ENCODE measurements around the gene GDF15.

Gene GDF15

DNA sequence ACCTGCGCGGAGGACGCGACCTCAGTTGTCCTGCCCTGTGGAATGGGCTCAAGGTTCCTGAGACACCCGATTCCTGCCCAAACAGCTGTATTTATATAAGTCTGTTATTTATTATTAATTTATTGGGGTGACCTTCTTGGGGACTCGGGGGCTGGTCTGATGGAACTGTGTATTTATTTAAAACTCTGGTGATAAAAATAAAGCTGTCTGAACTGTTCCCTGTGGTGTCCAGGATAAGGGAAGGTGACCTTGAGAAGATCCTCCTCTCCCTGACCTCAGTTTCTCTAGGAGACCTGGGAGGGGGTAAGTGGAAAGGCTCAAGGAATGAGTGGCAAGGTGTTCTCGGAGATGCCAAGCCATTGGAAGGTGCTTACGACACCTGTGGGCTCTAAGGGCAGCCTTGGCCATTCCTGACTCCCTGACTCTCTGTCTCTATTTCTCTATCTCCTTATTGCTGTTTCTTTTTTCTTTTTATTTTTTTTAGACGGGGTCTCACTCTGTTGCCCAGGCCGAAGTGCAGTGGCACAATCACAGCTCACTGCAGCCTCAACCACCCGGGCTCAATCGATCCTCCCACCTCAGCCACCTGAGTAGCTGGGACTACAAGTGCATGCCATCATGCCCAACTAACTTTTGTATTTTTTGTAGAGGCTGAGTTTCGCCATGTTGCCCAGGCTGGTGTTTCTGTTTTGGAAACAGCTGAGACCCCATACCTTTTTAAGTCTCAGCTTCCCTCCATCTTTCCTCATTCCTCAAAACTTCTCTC, 3.2 kb downstream of the GDF15 start:
- Histone ChIP-seq H3K4me3 (ENCODE audit: low read depth in 1 of 2, low read length in 2 of 2) (peak overlapping the region in 1 of 2 experiments; percentile 59; a peak in 2 of 4 replicates), H2AFZ (ENCODE audit: low read depth, low read length) (peak overlapping the region; percentile 57; the same call in 1 of the 2 replicates), H3K27ac (ENCODE audit: low read length) (no peak overlapping the region), H3K79me2 (ENCODE audit: insufficient read depth, low read length) (no peaks in the 10 kb centered on the region), H3K27me3 (ENCODE audit: insufficient read depth, low read length, poor library complexity) (peaks cover 11% of the 10 kb centered on the region), H3K9ac (ENCODE audit: low read depth, low read length) (peak overlapping the region; percentile 50), H4K20me1 (ENCODE audit: insufficient read depth, low read length) (no peaks in the 10 kb centered on the region), H3K4me2 (ENCODE audit: insufficient read depth, low read length) (peak overlapping the region; percentile 92), H3K4me1 (ENCODE audit: insufficient read depth, low read length) (peaks cover 15% of the 10 kb centered on the region), H3K36me3 (ENCODE audit: insufficient read depth, low read length) (no peaks in the 10 kb centered on the region), H3K9me3 (ENCODE audit: insufficient read depth, low read length, severe bottlenecking) (no peaks in the 10 kb centered on the region)
- ATAC-seq (ENCODE audit: insufficient read depth, low read depth) (no peak), DNase-seq (no peak)
- no peak for TF ChIP-seq EZH2 (IDR thresholded peaks at IDR 0.05; ENCODE audit: borderline replicate concordance, low read depth, low read length, severe bottlenecking)

- no peak for ATAC-seq (ENCODE audit: insufficient read depth, low read depth)
- Histone ChIP-seq H3K9me3 (ENCODE audit: insufficient read depth, low read length, severe bottlenecking) (no peaks in the 10 kb centered on the region), H3K27me3 (ENCODE audit: insufficient read depth, low read length, poor library complexity) (peaks cover 11% of the 10 kb centered on the region), H3K79me2 (ENCODE audit: insufficient read depth, low read length) (no peaks in the 10 kb centered on the region), H3K27ac (ENCODE audit: low read length) (no peak overlapping the region), H3K4me1 (ENCODE audit: insufficient read depth, low read length) (peaks cover 15% of the 10 kb centered on the region), H2AFZ (ENCODE audit: low read depth, low read length) (no peak overlapping the region), H4K20me1 (ENCODE audit: insufficient read depth, low read length) (no peaks in the 10 kb centered on the region), H3K9ac (ENCODE audit: low read depth, low read length) (no peak overlapping the region), H3K36me3 (ENCODE audit: insufficient read depth, low read length) (no peaks in the 10 kb centered on the region), H3K4me2 (ENCODE audit: insufficient read depth, low read length) (no peak overlapping the region), H3K4me3 (ENCODE audit: low read depth in 1 of 2, low read length in 2 of 2) (no peak overlapping the region)
- no peak for DNase-seq
- no peak for TF ChIP-seq EZH2 (IDR thresholded peaks at IDR 0.05; ENCODE audit: borderline replicate concordance, low read depth, low read length, severe bottlenecking)
- TF ChIP-seq, protein P1, sequence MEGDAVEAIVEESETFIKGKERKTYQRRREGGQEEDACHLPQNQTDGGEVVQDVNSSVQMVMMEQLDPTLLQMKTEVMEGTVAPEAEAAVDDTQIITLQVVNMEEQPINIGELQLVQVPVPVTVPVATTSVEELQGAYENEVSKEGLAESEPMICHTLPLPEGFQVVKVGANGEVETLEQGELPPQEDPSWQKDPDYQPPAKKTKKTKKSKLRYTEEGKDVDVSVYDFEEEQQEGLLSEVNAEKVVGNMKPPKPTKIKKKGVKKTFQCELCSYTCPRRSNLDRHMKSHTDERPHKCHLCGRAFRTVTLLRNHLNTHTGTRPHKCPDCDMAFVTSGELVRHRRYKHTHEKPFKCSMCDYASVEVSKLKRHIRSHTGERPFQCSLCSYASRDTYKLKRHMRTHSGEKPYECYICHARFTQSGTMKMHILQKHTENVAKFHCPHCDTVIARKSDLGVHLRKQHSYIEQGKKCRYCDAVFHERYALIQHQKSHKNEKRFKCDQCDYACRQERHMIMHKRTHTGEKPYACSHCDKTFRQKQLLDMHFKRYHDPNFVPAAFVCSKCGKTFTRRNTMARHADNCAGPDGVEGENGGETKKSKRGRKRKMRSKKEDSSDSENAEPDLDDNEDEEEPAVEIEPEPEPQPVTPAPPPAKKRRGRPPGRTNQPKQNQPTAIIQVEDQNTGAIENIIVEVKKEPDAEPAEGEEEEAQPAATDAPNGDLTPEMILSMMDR (IDR thresholded peaks at IDR 0.05; ENCODE audit: borderline replicate concordance, extremely low read depth, low read length, poor library complexity, severe bottlenecking): no peak
Observed at GRCh38 chr19:18389726-18390064, 3.7 kb downstream of the GDF15 start.

GRCh38 chr19:18390065-18390907, 4.3 kb downstream of the GDF15 start:
- no peaks in the 10 kb centered on the region for H3K9me3 ChIP-seq (ENCODE audit: insufficient read depth, low read length, severe bottlenecking)
- TF ChIP-seq, protein P1 (IDR thresholded peaks at IDR 0.05; ENCODE audit: borderline replicate concordance, extremely low read depth, low read length, poor library complexity, severe bottlenecking): no peak
- no peak for TF ChIP-seq EZH2 (IDR thresholded peaks at IDR 0.05; ENCODE audit: borderline replicate concordance, low read depth, low read length, severe bottlenecking)
- no peak overlapping the region for H2AFZ ChIP-seq (ENCODE audit: low read depth, low read length)
- H3K27ac ChIP-seq (ENCODE audit: low read length): no peak overlapping the region
- H3K79me2 ChIP-seq (ENCODE audit: insufficient read depth, low read length): no peaks in the 10 kb centered on the region
- no peak overlapping the region for H3K4me3 ChIP-seq (ENCODE audit: low read depth in 1 of 2, low read length in 2 of 2)
- H3K4me2 ChIP-seq (ENCODE audit: insufficient read depth, low read length): no peak overlapping the region
- ATAC-seq (ENCODE audit: insufficient read depth, low read depth): no peak
- peaks cover 11% of the 10 kb centered on the region for H3K27me3 ChIP-seq (ENCODE audit: insufficient read depth, low read length, poor library complexity)
- peaks cover 15% of the 10 kb centered on the region for H3K4me1 ChIP-seq (ENCODE audit: insufficient read depth, low read length)
- H4K20me1 ChIP-seq (ENCODE audit: insufficient read depth, low read length): no peaks in the 10 kb centered on the region
- no peak overlapping the region for H3K9ac ChIP-seq (ENCODE audit: low read depth, low read length)
- no peak for DNase-seq
- H3K36me3 ChIP-seq (ENCODE audit: insufficient read depth, low read length): no peaks in the 10 kb centered on the region
